CD4-positive, alpha-beta T cell (primary cell): Measurements from ENCODE around the gene IGFALS. TPM values are rescaled to one million over a fixed set of nuclear protein-coding genes. Genes with fewer than 3 reads are reported as not detected.

Experiments used
- ATAC-seq: fragments of 200-7000 bp; cut with Tn5 transposase; one replicate; pipeline ENCODE4 v1.10.0; 2022; ENCODE audit warnings: mild to moderate bottlenecking; ENCODE audit not compliant: poor library complexity
- CTCF ChIA-PET: fragments of 350-600 bp; sonication (Branson Sonifier 250); formaldehyde crosslinking; loops from one replicate; lab custom pipeline; 2021; ENCODE audit warnings: antibody characterized with exemption, inconsistent platforms; lab: Charles Lee
- POLR2A ChIA-PET: fragments of 350-600 bp; sonication (Branson Sonifier 250); formaldehyde crosslinking; loops from one replicate; lab custom pipeline; 2021; ENCODE audit warnings: antibody characterized with exemption, inconsistent platforms; lab: Charles Lee
- DNase-seq, 14 experiments: peaks; one replicate each; pipeline ENCODE4 v3.0.0-alpha.2; 2013 to 2020; ENCODE audit warnings: mixed read lengths in 2 of 14
- H3K27ac ChIP-seq, 2 donors: one replicate each; pipeline versions ENCODE4 v1.5.1 to v1.7.0; 2013; ENCODE audit warnings: low read length in 2 of 2, low read depth in 1 of 2, mild to moderate bottlenecking in 1 of 2
- H3K27me3 ChIP-seq, 2 experiments: 1 replicate in 1 of 2; 2 replicates in 1 of 2; pipeline versions ENCODE4 v1.6.1 to v1.7.0; 2013; ENCODE audit warnings: low read length in 2 of 2, control low read depth in 1 of 2, mild to moderate bottlenecking in 1 of 2, moderate library complexity in 1 of 2; ENCODE audit not compliant: insufficient read depth in 2 of 2, control insufficient read depth in 1 of 2
- H3K36me3 ChIP-seq: one replicate; pipeline ENCODE4 v1.6.1; 2013; ENCODE audit warnings: low read length, control low read depth; ENCODE audit not compliant: insufficient read depth
- H3K4me1 ChIP-seq: one replicate; pipeline ENCODE4 v1.6.1; 2013; ENCODE audit warnings: low read length, control low read depth; ENCODE audit not compliant: insufficient read depth
- H3K4me3 ChIP-seq: one replicate; pipeline ENCODE4 v1.5.1; 2013; ENCODE audit warnings: mild to moderate bottlenecking, low read length, moderate library complexity
- H3K9me3 ChIP-seq, 2 experiments: 1 replicate in 1 of 2; 2 replicates in 1 of 2; pipeline versions ENCODE4 v1.6.1 to v1.7.0; 2013; ENCODE audit warnings: low read length in 2 of 2, mild to moderate bottlenecking in 2 of 2, control low read depth in 1 of 2, moderate library complexity in 1 of 2; ENCODE audit not compliant: control insufficient read depth in 1 of 2, insufficient read depth in 1 of 2
- H3K27ac Mint-ChIP-seq: one replicate; pipeline ENCODE4 v1.8.0; 2020; ENCODE audit warnings: mixed read lengths
- H3K27me3 Mint-ChIP-seq: one replicate; pipeline ENCODE4 v1.8.0; 2021; ENCODE audit warnings: mixed read lengths
- H3K36me3 Mint-ChIP-seq: one replicate; pipeline ENCODE4 v1.8.0; 2021; ENCODE audit warnings: low read depth, mixed read lengths
- H3K4me1 Mint-ChIP-seq: one replicate; pipeline ENCODE4 v1.8.0; 2021; ENCODE audit warnings: low read depth, mixed read lengths
- H3K4me3 Mint-ChIP-seq: one replicate; pipeline ENCODE4 v1.8.0; 2020; ENCODE audit warnings: mild to moderate bottlenecking, mixed read lengths
- H3K9me3 Mint-ChIP-seq: one replicate; pipeline ENCODE4 v1.8.0; 2020; ENCODE audit warnings: mixed read lengths
- CTCF ChIP-seq: fragments of 200-600 bp; IDR thresholded peaks from one replicate; pipeline ENCODE4 v1.8.0; 2022; ENCODE audit warnings: antibody characterized with exemption, mild to moderate bottlenecking
- intact Hi-C, 2 experiments: fragments of 100-400 bp; cut with DNase I in 1 of 2; cut with micrococcal nuclease in 1 of 2; formaldehyde crosslinking; loops; one replicate each; pipeline versions ENCODE4 v1.15.1 to v1.9.0; 2023 to 2025; cut with DNase I, micrococcal nuclease
- total RNA-seq, 174 experiments: library from RNA in 2 of 174; stranded (reverse) in 2 of 174; gene quantifications; one replicate each; pipeline ENCODE4 v1.2.3 and lab custom pipeline; 2021 to 2026

The IGFALS gene
- total RNA-seq, 2 experiments from 2014 or later, result 0.67 to 0.80 TPM

- no peak for TF ChIP-seq CTCF
- POLR2A ChIA-PET, result no interaction called here
Measured at GRCh38 chr16:1816396-1817275, 23.1 kb upstream of the IGFALS start.

DNA sequence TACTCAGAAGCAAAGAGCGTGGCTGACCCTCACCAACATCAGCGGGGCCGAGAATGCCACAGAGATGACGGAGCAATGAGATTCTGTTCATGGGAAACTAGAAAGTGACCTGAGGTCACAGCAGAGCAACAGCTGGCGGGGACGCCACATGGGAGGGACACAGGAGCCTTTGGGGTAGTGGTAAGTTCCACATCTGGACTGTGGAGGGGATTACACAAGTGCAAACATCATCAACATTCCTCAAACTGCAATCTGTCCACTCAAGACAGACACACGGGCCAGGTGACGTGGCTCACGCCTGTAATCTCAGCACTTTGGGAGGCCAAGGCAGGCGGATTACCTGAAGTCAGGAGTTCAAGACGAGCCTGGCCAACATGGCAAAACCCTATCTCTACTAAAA lies 22.0 kb upstream of the IGFALS start:
- H3K27ac Mint-ChIP-seq, result no peak overlapping the region

More at GRCh38 chr16:1816396-1817275, 23.1 kb upstream of the IGFALS start:
- CTCF ChIA-PET, result no interaction called here
- DNase-seq (no peak), ATAC-seq (no peak)
- Mint-ChIP-seq H3K4me3 (no peak overlapping the region), H3K9me3 (no peaks in the 10 kb centered on the region), H3K4me1 (peaks cover 6% of the 10 kb centered on the region), H3K27ac (no peak overlapping the region), H3K36me3 (peaks cover 38% of the 10 kb centered on the region), H3K27me3 (no peaks in the 10 kb centered on the region)
- no peak overlapping the region for H3K27ac ChIP-seq
- no peaks in the 10 kb centered on the region for H3K9me3 ChIP-seq
- no peak overlapping the region for H3K4me3 ChIP-seq
- H3K27me3 ChIP-seq, result no peaks in the 10 kb centered on the region
- peaks cover 3% of the 10 kb centered on the region for H3K4me1 ChIP-seq
- peaks cover 64% of the 10 kb centered on the region for H3K36me3 ChIP-seq
- intact Hi-C loops, result no loop called here

DNA sequence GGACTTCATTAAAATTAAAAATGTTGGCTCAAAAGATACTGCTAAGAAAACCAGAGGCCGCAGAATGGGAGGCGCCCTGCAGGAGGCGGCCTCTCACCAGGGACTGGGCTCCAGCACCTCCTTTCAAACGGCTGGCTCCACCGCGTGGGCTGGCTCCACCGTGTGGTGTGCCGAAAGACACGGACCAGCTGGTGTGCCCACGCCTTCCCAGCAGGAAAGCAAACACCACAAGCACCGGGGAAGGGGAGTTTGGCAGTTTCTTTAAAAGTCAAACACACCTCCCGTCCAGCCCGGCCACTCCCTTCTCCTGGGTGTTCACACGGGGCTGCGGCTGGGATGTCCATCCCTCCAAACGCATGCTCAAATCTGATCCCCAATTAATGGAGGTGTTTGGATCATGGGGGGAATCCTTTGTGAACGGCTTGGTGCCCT lies 19.2 kb upstream of the IGFALS start:
- peak; percentile 58 for TF ChIP-seq CTCF
- H3K27me3 Mint-ChIP-seq, result no peaks in the 10 kb centered on the region
- H3K4me1 ChIP-seq, result peaks cover 3% of the 10 kb centered on the region
- no peak overlapping the region for H3K27ac Mint-ChIP-seq
- ChIA-PET CTCF (interaction anchor here (0.6 to 1.0 kb wide), 6 partner anchors 10 to 115 kb away, joined by 3 to 6 read pairs (median 3); partner anchors contain the start of genes EME2, FAHD1, HAGH and NUBP2), POLR2A (interaction anchor here (0.6 kb wide), 1 partner anchor 14 kb away, joined by 4 read pairs; no protein-coding TSS in a partner anchor)
- peaks cover 59% of the 10 kb centered on the region for H3K36me3 ChIP-seq
- peaks cover 42% of the 10 kb centered on the region for H3K36me3 Mint-ChIP-seq
- no peak overlapping the region for H3K27ac ChIP-seq
- no peaks in the 10 kb centered on the region for H3K9me3 ChIP-seq
- no peak overlapping the region for H3K4me3 Mint-ChIP-seq
- peak; percentile 98 for ATAC-seq
- DNase-seq, result peak; percentile 27 to 76 (median 49)
- H3K4me1 Mint-ChIP-seq, result peaks cover 6% of the 10 kb centered on the region
- intact Hi-C loops, result loop anchor here (1.0 to 2.0 kb wide), 2 partner anchors 116 to 117 kb away; no protein-coding TSS in a partner anchor
- no peak overlapping the region for H3K4me3 ChIP-seq
- H3K9me3 Mint-ChIP-seq, result no peaks in the 10 kb centered on the region
- H3K27me3 ChIP-seq, result no peaks in the 10 kb centered on the region

More for the DNA sequence above, 22.0 kb upstream of the IGFALS start:
- ChIA-PET CTCF (no interaction called here), POLR2A (no interaction called here)
- Histone ChIP-seq H3K4me3 (no peak overlapping the region), H3K27ac (no peak overlapping the region), H3K4me1 (peaks cover 3% of the 10 kb centered on the region), H3K27me3 (no peaks in the 10 kb centered on the region), H3K9me3 (no peaks in the 10 kb centered on the region), H3K36me3 (peaks cover 58% of the 10 kb centered on the region)
- intact Hi-C loops, result no loop called here
- Mint-ChIP-seq H3K36me3 (peaks cover 38% of the 10 kb centered on the region), H3K27me3 (no peaks in the 10 kb centered on the region), H3K4me3 (no peak overlapping the region), H3K4me1 (peaks cover 6% of the 10 kb centered on the region), H3K9me3 (no peaks in the 10 kb centered on the region)
- no peak for TF ChIP-seq CTCF
- DNase-seq (no peak), ATAC-seq (no peak)
